HCT116 (cell line): ENCODE measurements around the gene SPTBN4. TPM values are rescaled to one million over a fixed set of nuclear protein-coding genes. Genes with fewer than 3 reads are reported as not detected.

ENCODE experiments used
- ATAC-seq: fragments of 200-7000 bp; cut with Tn5 transposase; 2 replicates; pipeline ENCODE4 v1.9.1; 2020; ENCODE audit warnings: mild to moderate bottlenecking, moderate library complexity
- BruUV-seq: library from RNA; stranded (reverse); fragments of 400-500 nt; replicated peaks from 2 replicates; lab custom pipeline; 2021; lab: Mats Ljungman, UMichigan
- CTCF ChIA-PET: fragments of 300-600 bp; sonication (Branson Sonifier 250); formaldehyde crosslinking; loops from one replicate; lab custom pipeline; 2021; ENCODE audit warnings: antibody characterized with exemption; lab: Charles Lee
- POLR2A ChIA-PET: fragments of 300-600, 350-600 bp; sonication (Branson Sonifier 250); formaldehyde crosslinking; loops from one replicate; lab custom pipeline; 2021; ENCODE audit warnings: antibody characterized with exemption; lab: Charles Lee
- RAD21 ChIA-PET, 2 experiments: fragments of 300-600 bp; sonication (Branson Sonifier 250); formaldehyde crosslinking; loops; one replicate each; lab custom pipeline; 2023; ENCODE audit warnings: low total read pairs in 2 of 2; ENCODE audit not compliant: uncharacterized antibody in 2 of 2, unreplicated experiment in 2 of 2, low non-redundant PET in 1 of 2; lab: Charles Lee
- DNase-seq: peaks from one replicate; pipeline ENCODE4 v3.0.0-alpha.2; 2010; ENCODE audit warnings: low read depth, low spot score
- H2AFZ ChIP-seq: fragments of 200-600 bp; shearing (Covaris generic), sonication (generic); 2 replicates; pipeline ENCODE4 v1.6.1; 2017; ENCODE audit warnings: low read depth, mixed run types, mixed read lengths, antibody characterized with exemption, low read length; ENCODE audit not compliant: poor library complexity, severe bottlenecking
- H3K27ac ChIP-seq: 2 replicates; pipeline ENCODE4 v1.5.1; 2012; ENCODE audit warnings: low read depth, low read length
- H3K27me3 ChIP-seq: fragments of 200-600 bp; sonication (generic); 2 replicates; pipeline ENCODE4 v1.6.1; 2016; ENCODE audit warnings: mixed run types, low read length, mixed read lengths; ENCODE audit not compliant: insufficient read depth
- H3K36me3 ChIP-seq, 2 experiments: fragments of 200-500 bp in 1 of 2; fragments of 200-600 bp in 1 of 2; sonication (Bioruptor generic) in 1 of 2; sonication (generic) in 1 of 2; 2 replicates each; pipeline versions ENCODE4 v1.5.1 to v1.6.1; 2014 to 2016; ENCODE audit warnings: low read length in 2 of 2, inconsistent platforms in 1 of 2, mixed read lengths in 1 of 2, mixed run types in 1 of 2; ENCODE audit not compliant: insufficient read depth in 2 of 2, control insufficient read depth in 1 of 2
- H3K4me1 ChIP-seq, 2 experiments: fragments of 200-600 bp in 1 of 2; sonication (generic) in 1 of 2; 2 replicates each; pipeline versions ENCODE4 v1.5.1 to v1.6.1; 2012 to 2017; ENCODE audit warnings: low read length in 2 of 2, inconsistent platforms in 1 of 2, mild to moderate bottlenecking in 1 of 2, mixed read lengths in 1 of 2, mixed run types in 1 of 2, moderate library complexity in 1 of 2; ENCODE audit not compliant: insufficient read depth in 2 of 2, control insufficient read depth in 1 of 2
- H3K4me2 ChIP-seq: fragments of 200-600 bp; sonication (generic); 2 replicates; pipeline ENCODE4 v1.6.1; 2017; ENCODE audit warnings: mixed run types, low read length, mixed read lengths
- H3K4me3 ChIP-seq, 2 experiments: fragments of 200-600 bp in 1 of 2; sonication (generic) in 1 of 2; replicated peaks in 1 of 2; 2 replicates each; pipeline ENCODE4 v1.5.1; 2011 to 2016; ENCODE audit warnings: low read length in 2 of 2, control low read depth in 1 of 2, low read depth in 1 of 2, mild to moderate bottlenecking in 1 of 2, mixed read lengths in 1 of 2, mixed run types in 1 of 2
- H3K79me2 ChIP-seq: fragments of 200-600 bp; sonication (generic); 2 replicates; pipeline ENCODE4 v1.6.1; 2017; ENCODE audit warnings: mild to moderate bottlenecking, mixed run types, low read length, moderate library complexity, mixed read lengths; ENCODE audit not compliant: insufficient read depth
- H3K9ac ChIP-seq: fragments of 200-600 bp; sonication (generic); 2 replicates; pipeline ENCODE4 v1.6.1; 2016; ENCODE audit warnings: low read length, mixed read lengths
- H3K9me2 ChIP-seq: fragments of 200-600 bp; sonication (generic), shearing (Covaris generic); 2 replicates; pipeline ENCODE4 v1.6.1; 2017; ENCODE audit warnings: mixed run types, mild to moderate bottlenecking, moderate library complexity; ENCODE audit not compliant: insufficient read depth
- H3K9me3 ChIP-seq, 2 experiments: fragments of 200-500 bp in 1 of 2; fragments of 200-600 bp in 1 of 2; sonication (Bioruptor generic) in 1 of 2; sonication (generic) in 1 of 2; 2 replicates each; pipeline ENCODE4 v1.6.1; 2014 to 2017; ENCODE audit warnings: low read length in 2 of 2, mixed read lengths in 2 of 2, inconsistent platforms in 1 of 2, low read depth in 1 of 2, mild to moderate bottlenecking in 1 of 2, mixed run types in 1 of 2, moderate library complexity in 1 of 2; ENCODE audit not compliant: control insufficient read depth in 1 of 2, insufficient read depth in 1 of 2
- H4K20me1 ChIP-seq: fragments of 200-600 bp; sonication (generic), shearing (Covaris generic); 2 replicates; pipeline ENCODE4 v1.6.1; 2017; ENCODE audit warnings: mixed run types, mild to moderate bottlenecking, moderate library complexity; ENCODE audit not compliant: insufficient read depth
- CEBPB ChIP-seq: IDR thresholded peaks from 2 replicates; pipeline ENCODE4 v1.6.1; 2012; ENCODE audit warnings: low read depth
- EGR1 ChIP-seq: IDR thresholded peaks from 2 replicates; pipeline ENCODE4 v1.6.1; 2012; ENCODE audit warnings: low read depth
- ELF1 ChIP-seq: IDR thresholded peaks from 2 replicates; pipeline ENCODE4 v1.6.1; 2012; ENCODE audit warnings: low read depth, borderline replicate concordance
- EZH2 ChIP-seq: fragments of 200-600 bp; sonication (generic); IDR thresholded peaks from 2 replicates; pipeline ENCODE4 v1.6.1; 2017; ENCODE audit warnings: antibody characterized with exemption, mixed run types
- EZH2phosphoT487 ChIP-seq: fragments of 200-600 bp; IDR thresholded peaks from 2 replicates; pipeline ENCODE4 v1.6.1; 2018; ENCODE audit warnings: antibody characterized with exemption, borderline replicate concordance
- FOSL1 ChIP-seq: IDR thresholded peaks from 2 replicates; pipeline ENCODE4 v1.6.1; 2012; ENCODE audit warnings: low read depth
- JUND ChIP-seq: IDR thresholded peaks from 2 replicates; pipeline ENCODE4 v1.6.1; 2012
- POLR2A ChIP-seq: IDR thresholded peaks from 2 replicates; pipeline ENCODE4 v1.7.0; 2011; ENCODE audit warnings: borderline replicate concordance; ENCODE audit not compliant: insufficient read depth, insufficient read length; ENCODE audit errors: extremely low read depth
- SP1 ChIP-seq: IDR thresholded peaks from 2 replicates; pipeline ENCODE4 v1.6.1; 2012; ENCODE audit warnings: low read depth
- TCF7L2 ChIP-seq: IDR thresholded peaks from 2 replicates; pipeline ENCODE4 v1.7.0; 2011; ENCODE audit warnings: borderline replicate concordance, inconsistent platforms; ENCODE audit not compliant: insufficient read depth, insufficient read length; ENCODE audit errors: extremely low read depth
- ZFX ChIP-seq: fragments of 450-650 bp; IDR thresholded peaks from 2 replicates; pipeline ENCODE4 v1.6.1; 2017
- intact Hi-C: fragments of 100-400 bp; cut with micrococcal nuclease; formaldehyde crosslinking; loops from 2 replicates; pipeline ENCODE4 v1.10.0; 2022
- total RNA-seq: library from RNA; stranded (reverse); gene quantifications from one replicate; pipeline ENCODE4 v1.2.1, GENCODE V29; 2021; ENCODE audit not compliant: unreplicated experiment
- TF ChIP-seq, protein P1 (sequence below): IDR thresholded peaks from 2 replicates; pipeline ENCODE4 v1.6.1; 2012

The SPTBN4 gene
- total RNA-seq, 1 experiment from 2014 or later, result 4.6 TPM

GRCh38 chr19:40617961-40618360 is 151.2 kb downstream of the SPTBN4 start:
- H4K20me1 ChIP-seq, result no peaks in the 10 kb centered on the region
- ChIA-PET RAD21 (no interaction called here), POLR2A (interaction anchor here (0.7 kb wide), 1 partner anchor 175 kb away, joined by 3 read pairs; no protein-coding TSS in a partner anchor), CTCF (no interaction called here)
- peaks cover 16 to 37% of the 10 kb centered on the region in 2 experiments for H3K4me1 ChIP-seq
- ATAC-seq (no peak), DNase-seq (no peak)
- peaks cover 24 to 28% of the 10 kb centered on the region in 2 experiments; a peak in 3 of 4 replicates for H3K36me3 ChIP-seq
- H3K9ac ChIP-seq, result no peak overlapping the region
- no peak overlapping the region for H3K4me3 ChIP-seq
- TF ChIP-seq, protein P1, sequence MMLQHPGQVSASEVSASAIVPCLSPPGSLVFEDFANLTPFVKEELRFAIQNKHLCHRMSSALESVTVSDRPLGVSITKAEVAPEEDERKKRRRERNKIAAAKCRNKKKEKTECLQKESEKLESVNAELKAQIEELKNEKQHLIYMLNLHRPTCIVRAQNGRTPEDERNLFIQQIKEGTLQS, result no peak
- TF ChIP-seq POLR2A (no peak), EGR1 (no peak), CEBPB (no peak), ELF1 (no peak), TCF7L2 (no peak), ZFX (no peak), JUND (no peak), EZH2 (no peak), EZH2phosphoT487 (no peak), FOSL1 (no peak), SP1 (no peak)
- no TSS peak for BruUV-seq
- intact Hi-C loops, result no loop called here
- no peak overlapping the region for H3K4me2 ChIP-seq
- no peak overlapping the region for H3K27ac ChIP-seq
- no peaks in the 10 kb centered on the region for H3K9me3 ChIP-seq
- peaks cover 8% of the 10 kb centered on the region; the same call in 1 of the 2 replicates for H3K79me2 ChIP-seq
- no peaks in the 10 kb centered on the region for H3K9me2 ChIP-seq
- no peak overlapping the region for H2AFZ ChIP-seq
- H3K27me3 ChIP-seq, result no peaks in the 10 kb centered on the region
